Activated CD8-positive, alpha-beta memory T cell treated with anti-CD3 and anti-CD28 coated beads, Interleukin-2, amount 50 U/mL, for 1 hour (primary cell): ENCODE measurements around the gene TOX4.
"Not testable (repeated sequence)": the region's sequence is repeated elsewhere in the genome, so short reads cannot be mapped to it uniquely, and the experiment has no call there.

ENCODE experiments used
- DNase-seq: peaks from one replicate; pipeline ENCODE4 v3.0.0-alpha.2; 2020; ENCODE audit errors: extremely low read depth

The TOX4 gene

GRCh38 chr14:21535545-21536417 lies 58.8 kb downstream of the TOX4 start:
- no peak for DNase-seq

- no peak for DNase-seq
Observed at GRCh38 chr14:21536418-21537089, 59.6 kb downstream of the TOX4 start.

- no peak for DNase-seq
Observed at GRCh38 chr14:21537090-21537424, 60.1 kb downstream of the TOX4 start.

GRCh38 chr14:21539189-21539940 lies 62.4 kb downstream of the TOX4 start:
- DNase-seq: no peak

- no peak for DNase-seq
Observed at GRCh38 chr14:21541413-21542074, 64.5 kb downstream of the TOX4 start.

GRCh38 chr14:21543521-21543960 lies 66.5 kb downstream of the TOX4 start:
- no peak for DNase-seq

- no peak for DNase-seq
Observed at GRCh38 chr14:21543963-21544362, 67.0 kb downstream of the TOX4 start.

GRCh38 chr14:21544588-21544987 lies 67.6 kb downstream of the TOX4 start:
- DNase-seq: not testable (repeated sequence)
